Measurements from ENCODE around the gene CD3E.

GRCh38 chr11:118283756-118284350 lies 20.7 kb upstream of the CD3E start:
- TF ChIP-seq ZFX (IDR thresholded peaks at IDR 0.05; ENCODE audit: borderline replicate concordance): no peak
- TF ChIP-seq, protein P1, sequence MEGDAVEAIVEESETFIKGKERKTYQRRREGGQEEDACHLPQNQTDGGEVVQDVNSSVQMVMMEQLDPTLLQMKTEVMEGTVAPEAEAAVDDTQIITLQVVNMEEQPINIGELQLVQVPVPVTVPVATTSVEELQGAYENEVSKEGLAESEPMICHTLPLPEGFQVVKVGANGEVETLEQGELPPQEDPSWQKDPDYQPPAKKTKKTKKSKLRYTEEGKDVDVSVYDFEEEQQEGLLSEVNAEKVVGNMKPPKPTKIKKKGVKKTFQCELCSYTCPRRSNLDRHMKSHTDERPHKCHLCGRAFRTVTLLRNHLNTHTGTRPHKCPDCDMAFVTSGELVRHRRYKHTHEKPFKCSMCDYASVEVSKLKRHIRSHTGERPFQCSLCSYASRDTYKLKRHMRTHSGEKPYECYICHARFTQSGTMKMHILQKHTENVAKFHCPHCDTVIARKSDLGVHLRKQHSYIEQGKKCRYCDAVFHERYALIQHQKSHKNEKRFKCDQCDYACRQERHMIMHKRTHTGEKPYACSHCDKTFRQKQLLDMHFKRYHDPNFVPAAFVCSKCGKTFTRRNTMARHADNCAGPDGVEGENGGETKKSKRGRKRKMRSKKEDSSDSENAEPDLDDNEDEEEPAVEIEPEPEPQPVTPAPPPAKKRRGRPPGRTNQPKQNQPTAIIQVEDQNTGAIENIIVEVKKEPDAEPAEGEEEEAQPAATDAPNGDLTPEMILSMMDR (IDR thresholded peaks at IDR 0.05): no peak
